PC-9 (cell line): ENCODE data around the gene TCEA3. TPM values are rescaled to one million over a fixed set of nuclear protein-coding genes. Genes with fewer than 3 reads are reported as not detected.

Experiments
- BruUV-seq: library from RNA; stranded (reverse); fragments of 400-500 nt; replicated peaks from 2 replicates; lab custom pipeline; 2021; lab: Mats Ljungman, UMichigan
- CTCF ChIA-PET: fragments of 300-600 bp; sonication (Branson Sonifier 250); formaldehyde crosslinking; loops from one replicate; lab custom pipeline; 2022; ENCODE audit warnings: antibody characterized with exemption; lab: Charles Lee
- POLR2A ChIA-PET: fragments of 300-600 bp; sonication (Branson Sonifier 250); formaldehyde crosslinking; loops from one replicate; lab custom pipeline; 2022; ENCODE audit warnings: antibody characterized with exemption; ENCODE audit not compliant: unreplicated experiment; lab: Charles Lee
- DNase-seq, 2 experiments: peaks; one replicate each; pipeline versions ENCODE4 v3.0.0 to v3.0.0-alpha.2; 2015 to 2022; ENCODE audit warnings: mixed read lengths in 1 of 2
- H2AFZ ChIP-seq: fragments of 200-600 bp; sonication (generic); 2 replicates; pipeline ENCODE4 v1.8.1; 2017; ENCODE audit warnings: antibody characterized with exemption
- H3F3A ChIP-seq: fragments of 200-600 bp; sonication (generic); 2 replicates; pipeline ENCODE4 v1.8.1; 2017; ENCODE audit warnings: antibody characterized with exemption, mild to moderate bottlenecking, low read depth; ENCODE audit not compliant: insufficient read depth
- H3K27ac ChIP-seq: fragments of 200-600 bp; sonication (generic); 2 replicates; pipeline ENCODE4 v1.6.1; 2016; ENCODE audit warnings: mixed run types
- H3K27me3 ChIP-seq: fragments of 200-600 bp; sonication (generic); 2 replicates; pipeline ENCODE4 v1.6.1; 2016; ENCODE audit warnings: low read depth, mixed run types; ENCODE audit not compliant: insufficient read depth
- H3K36me3 ChIP-seq: fragments of 200-600 bp; sonication (generic); 2 replicates; pipeline ENCODE4 v1.6.1; 2016; ENCODE audit warnings: low read depth, mixed run types
- H3K4me1 ChIP-seq: fragments of 200-600 bp; sonication (generic); replicated peaks from 2 replicates; pipeline ENCODE4 v1.6.1; 2016; ENCODE audit warnings: mixed run types; ENCODE audit not compliant: insufficient read depth
- H3K4me2 ChIP-seq: fragments of 200-600 bp; sonication (generic); 2 replicates; pipeline ENCODE4 v1.6.1; 2017; ENCODE audit warnings: mixed run types
- H3K4me3 ChIP-seq: fragments of 200-600 bp; sonication (generic); 2 replicates; pipeline ENCODE4 v1.6.1; 2016; ENCODE audit warnings: mixed run types
- H3K79me2 ChIP-seq: fragments of 200-600 bp; sonication (generic); 2 replicates; pipeline ENCODE4 v1.6.1; 2017; ENCODE audit warnings: low read depth, mixed run types
- H3K9me2 ChIP-seq: fragments of 200-600 bp; sonication (generic); 2 replicates; pipeline ENCODE4 v1.8.1; 2017; ENCODE audit warnings: mild to moderate bottlenecking; ENCODE audit not compliant: insufficient read depth
- H3K9me3 ChIP-seq: fragments of 200-600 bp; sonication (generic); 2 replicates; pipeline ENCODE4 v1.8.1; 2016; ENCODE audit warnings: low read depth; ENCODE audit not compliant: insufficient read depth
- H4K20me1 ChIP-seq: fragments of 200-600 bp; sonication (generic); 2 replicates; pipeline ENCODE4 v1.8.1; 2017; ENCODE audit not compliant: insufficient read depth
- CTCF ChIP-seq: fragments of 200-600 bp; sonication (generic); conservative IDR thresholded peaks from 2 replicates; pipeline ENCODE4 v1.6.1; 2017; ENCODE audit warnings: mixed run types, antibody characterized with exemption, mild to moderate bottlenecking, moderate library complexity
- EZH2 ChIP-seq: fragments of 200-600 bp; sonication (generic); IDR thresholded peaks from 2 replicates; pipeline ENCODE4 v1.8.0; 2017; ENCODE audit warnings: antibody characterized with exemption, low read depth
- intact Hi-C: fragments of 100-400 bp; cut with micrococcal nuclease; formaldehyde crosslinking; loops from one replicate; pipeline ENCODE4 v1.10.0; 2022; ENCODE audit not compliant: unreplicated experiment
- total RNA-seq: library from RNA; stranded (reverse); gene quantifications from 2 replicates; pipeline ENCODE4 v1.2.3, GENCODE V29; 2021

The TCEA3 gene
- total RNA-seq, 1 experiment from 2014 or later: 2.7 TPM

GRCh38 chr1:23422941-23423340 lies 1.6 kb downstream of the TCEA3 start:
- intact Hi-C loops: no loop called here
- no TSS peak for BruUV-seq
- no peak overlapping the region for H3K27ac ChIP-seq
- TF ChIP-seq EZH2 (no peak), CTCF (no peak)
- H3F3A ChIP-seq: 0 out of 2 replicates have a peak, but pooled peaks cover 2% of the 10 kb centered on the region
- no peaks in the 10 kb centered on the region for H3K9me2 ChIP-seq
- CTCF ChIA-PET: no interaction called here
- no peak overlapping the region for H2AFZ ChIP-seq
- H4K20me1 ChIP-seq: no peaks in the 10 kb centered on the region
- no peaks in the 10 kb centered on the region for H3K36me3 ChIP-seq
- POLR2A ChIA-PET: no interaction called here
- H3K9me3 ChIP-seq: no peaks in the 10 kb centered on the region
- no peak for DNase-seq
- no peaks in the 10 kb centered on the region for H3K79me2 ChIP-seq
- H3K4me3 ChIP-seq: no peak overlapping the region
- no peaks in the 10 kb centered on the region for H3K27me3 ChIP-seq
- no peaks in the 10 kb centered on the region for H3K4me1 ChIP-seq
- no peak overlapping the region for H3K4me2 ChIP-seq

GRCh38 chr1:23422241-23422877 lies 2.2 kb downstream of the TCEA3 start:
- POLR2A ChIA-PET: interaction anchor here (0.6 kb wide), 1 partner anchor 132 kb away, joined by 4 read pairs; no protein-coding TSS in a partner anchor
- Histone ChIP-seq H2AFZ (no peak overlapping the region), H3K36me3 (no peaks in the 10 kb centered on the region), H3F3A (0 out of 2 replicates have a peak, but pooled peaks cover 2% of the 10 kb centered on the region), H3K79me2 (no peaks in the 10 kb centered on the region), H3K9me2 (no peaks in the 10 kb centered on the region), H3K9me3 (no peaks in the 10 kb centered on the region), H3K4me2 (no peak overlapping the region), H3K27me3 (no peaks in the 10 kb centered on the region), H3K4me1 (no peaks in the 10 kb centered on the region), H3K27ac (no peak overlapping the region), H3K4me3 (no peak overlapping the region), H4K20me1 (no peaks in the 10 kb centered on the region)
- no TSS peak for BruUV-seq
- no peak for TF ChIP-seq CTCF
- no peak for TF ChIP-seq EZH2
- intact Hi-C loops: no loop called here
- no peak for DNase-seq
- CTCF ChIA-PET: interaction anchor here (0.7 kb wide), 1 partner anchor 115 kb away, joined by 3 read pairs; no protein-coding TSS in a partner anchor

- Histone ChIP-seq H4K20me1 (no peaks in the 10 kb centered on the region), H3K27me3 (no peaks in the 10 kb centered on the region), H3K79me2 (no peaks in the 10 kb centered on the region), H3K4me3 (no peak overlapping the region), H3K4me1 (no peaks in the 10 kb centered on the region), H3F3A (0 out of 2 replicates have a peak, but pooled peaks cover 2% of the 10 kb centered on the region), H2AFZ (no peak overlapping the region), H3K9me3 (no peaks in the 10 kb centered on the region), H3K4me2 (no peak overlapping the region), H3K9me2 (no peaks in the 10 kb centered on the region), H3K36me3 (no peaks in the 10 kb centered on the region), H3K27ac (no peak overlapping the region)
- TF ChIP-seq CTCF (no peak), EZH2 (no peak)
- CTCF ChIA-PET: interaction anchor here (0.7 kb wide), 1 partner anchor 114 kb away, joined by 3 read pairs; no protein-coding TSS in a partner anchor
- no peak for DNase-seq
- BruUV-seq: no TSS peak
- POLR2A ChIA-PET: interaction anchor here (0.6 kb wide), 1 partner anchor 133 kb away, joined by 4 read pairs; no protein-coding TSS in a partner anchor
- intact Hi-C loops: no loop called here
These were observed 2.8 kb downstream of the TCEA3 start for GRCh38 chr1:23421753-23422240.
